HG03108 (cell line): ENCODE data around the gene PRSS23.
"Not testable (repeated sequence)": the region's sequence is repeated elsewhere in the genome, so short reads cannot be mapped to it uniquely, and the experiment has no call there.

Experiments used
- ATAC-seq: cut with Tn5 transposase; IDR thresholded peaks from one replicate; pipeline ENCODE4 v1.9.1; 2021; ENCODE audit warnings: moderate library complexity; ENCODE audit not compliant: unreplicated experiment

Gene PRSS23

DNA sequence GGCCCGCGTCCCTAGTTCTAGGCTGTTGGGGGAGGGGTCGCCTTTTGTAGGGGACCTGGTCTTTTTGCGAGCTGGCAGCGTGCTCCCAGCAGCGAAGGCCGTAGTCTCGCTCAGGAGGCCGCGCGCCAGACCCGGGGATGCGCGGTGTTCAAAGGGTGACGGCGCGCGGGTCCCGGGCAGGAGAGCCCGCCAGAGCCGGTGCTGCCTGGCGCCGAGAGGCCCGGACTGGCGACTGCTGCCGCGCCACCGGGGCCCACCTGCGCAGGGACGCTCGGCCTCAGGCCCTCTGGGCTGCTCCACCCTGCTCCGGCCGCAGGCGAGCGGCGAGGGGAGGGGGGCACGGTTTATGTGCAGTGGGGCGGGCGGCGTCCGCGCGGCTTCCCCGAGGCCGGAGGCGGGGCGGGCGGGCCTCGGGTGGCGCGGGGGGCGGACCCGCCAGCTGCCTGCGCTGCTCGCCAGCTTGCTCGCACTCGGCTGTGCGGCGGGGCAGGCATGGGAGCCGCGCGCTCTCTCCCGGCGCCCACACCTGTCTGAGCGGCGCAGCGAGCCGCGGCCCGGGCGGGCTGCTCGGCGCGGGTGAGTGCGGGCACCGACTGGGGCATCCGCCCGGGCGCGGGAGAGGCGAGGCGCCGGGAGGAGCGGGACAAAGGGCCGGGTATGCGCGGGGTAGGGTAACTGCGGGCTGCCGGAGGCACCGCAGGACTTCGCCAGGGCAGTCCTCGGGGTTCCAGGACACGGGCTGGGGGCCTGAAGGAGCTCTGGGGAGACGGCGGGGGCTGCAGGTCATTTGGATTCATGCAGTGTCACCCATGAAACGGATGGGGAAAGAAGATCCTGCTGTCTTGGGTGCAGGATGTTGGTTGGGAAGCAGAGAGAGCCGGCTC is at the start of gene PRSS23:
PRSS23 (plus strand) TSS at position 467 of the 884 bp plus-strand sequence. CDS start 7,102 bp downstream, outside the sequence.
- no peak for ATAC-seq

DNA sequence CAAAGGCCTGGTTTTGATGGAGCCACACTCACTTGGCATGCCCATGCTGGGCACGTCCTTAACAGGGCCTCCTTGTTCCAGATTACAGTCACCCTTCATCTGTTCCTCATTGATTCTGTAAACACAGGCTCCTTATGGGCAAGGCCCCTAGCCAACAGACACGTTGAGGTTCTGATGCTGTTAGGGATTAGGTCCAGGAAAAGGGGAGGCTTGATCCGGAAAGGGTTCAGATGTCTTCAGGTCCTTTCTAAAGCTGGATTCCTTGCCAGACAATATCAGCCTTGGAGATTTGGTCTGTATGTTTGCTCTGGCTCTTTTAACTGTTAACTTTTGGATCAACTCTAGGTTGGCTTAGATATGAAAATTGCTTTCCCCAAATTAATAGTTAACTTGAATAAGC is 46.9 kb upstream of the PRSS23 start:
- ATAC-seq, result no peak

- ATAC-seq, result no peak
Measured at GRCh38 chr11:86755146-86755545, 45.2 kb upstream of the PRSS23 start.

DNA sequence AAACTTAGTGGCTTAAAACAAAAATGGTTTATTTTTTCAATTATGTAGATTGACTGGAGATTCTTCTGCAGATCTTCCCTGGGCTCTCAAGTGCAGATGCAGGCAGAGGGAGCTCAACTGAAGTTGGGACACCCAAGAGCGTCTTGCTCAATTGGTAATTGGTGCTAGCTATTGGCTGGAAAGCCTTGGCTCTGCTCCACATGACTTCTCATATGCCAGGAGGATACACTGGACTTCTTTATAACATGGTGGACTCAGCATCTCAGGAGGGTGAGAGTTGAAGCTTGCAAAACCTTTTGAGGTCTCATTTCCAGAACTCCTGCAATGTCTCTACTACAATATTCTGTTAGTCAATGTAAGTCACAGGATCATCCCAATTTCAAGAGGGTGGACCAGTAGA is 42.2 kb upstream of the PRSS23 start:
- no peak for ATAC-seq

- no peak for ATAC-seq
Measured at GRCh38 chr11:86760577-86760976, 39.8 kb upstream of the PRSS23 start.

GRCh38 chr11:86761978-86762377 is 38.4 kb upstream of the PRSS23 start:
- ATAC-seq, result no peak

DNA sequence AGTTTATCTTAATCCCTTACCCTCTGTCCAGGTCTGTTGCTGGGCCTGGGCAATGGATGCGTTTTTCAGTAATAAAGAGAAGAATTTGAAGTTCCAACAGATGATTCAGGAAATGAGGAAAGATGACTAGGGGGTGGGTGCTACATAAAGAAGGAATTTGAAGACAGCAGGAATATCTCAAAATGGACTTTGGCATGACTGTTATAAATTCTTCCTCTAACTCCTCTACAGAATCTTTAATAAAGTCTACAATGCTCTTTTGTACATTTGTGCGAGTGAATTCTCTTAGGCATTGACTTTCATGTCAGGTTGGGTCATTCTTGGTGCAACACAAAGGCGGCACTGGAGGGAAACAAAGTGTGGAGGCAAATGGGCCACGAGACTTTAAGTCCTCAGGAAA is 35.1 kb upstream of the PRSS23 start:
- no peak for ATAC-seq

GRCh38 chr11:86765878-86766277 is 34.5 kb upstream of the PRSS23 start:
- ATAC-seq, result no peak

DNA sequence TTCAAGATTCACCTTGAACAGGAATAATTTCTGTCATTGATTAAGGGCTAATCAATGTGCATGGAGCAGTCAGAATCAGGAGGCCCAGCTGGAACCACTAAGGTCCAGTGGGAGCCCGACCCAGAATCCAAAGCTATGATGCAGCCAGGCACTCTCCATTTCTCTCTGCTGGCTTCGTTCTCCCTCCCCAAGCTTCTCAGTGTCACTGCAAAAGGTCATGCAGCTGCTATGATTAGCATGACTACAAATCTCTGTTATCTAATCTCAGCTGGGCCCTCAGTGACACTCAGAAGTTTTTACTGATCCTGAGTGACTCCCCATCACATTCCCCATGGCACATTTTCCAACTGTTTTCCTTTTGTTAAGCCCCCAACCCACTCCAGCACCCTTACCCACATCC is 31.1 kb upstream of the PRSS23 start:
- no peak for ATAC-seq

DNA sequence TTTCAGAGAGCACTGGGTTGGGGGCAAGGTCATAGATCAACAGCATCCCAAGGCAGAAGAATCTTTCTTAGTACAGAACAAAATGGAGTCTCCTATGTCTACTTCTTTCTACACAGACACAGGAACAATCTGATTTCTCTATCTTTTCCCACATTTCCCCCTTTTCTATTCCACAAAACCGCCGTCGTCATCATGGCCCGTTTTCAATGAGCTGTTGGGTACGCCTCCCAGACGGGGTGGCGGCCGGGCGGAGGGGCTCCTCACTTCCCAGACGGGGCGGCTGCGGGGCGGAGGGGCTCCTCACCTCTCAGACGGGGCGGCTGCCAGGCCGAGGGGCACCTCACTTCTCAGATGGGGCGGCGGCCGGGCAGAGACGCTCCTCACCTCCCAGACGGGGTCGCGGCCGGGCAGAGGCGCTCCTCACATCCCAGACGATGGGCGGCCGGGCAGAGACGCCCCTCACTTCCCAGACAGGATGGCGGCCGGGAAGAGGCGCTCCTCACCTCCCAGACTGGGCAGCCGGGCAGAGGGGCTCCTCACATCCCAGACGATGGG is 29.8 kb upstream of the PRSS23 start:
- not testable (repeated sequence) for ATAC-seq

DNA sequence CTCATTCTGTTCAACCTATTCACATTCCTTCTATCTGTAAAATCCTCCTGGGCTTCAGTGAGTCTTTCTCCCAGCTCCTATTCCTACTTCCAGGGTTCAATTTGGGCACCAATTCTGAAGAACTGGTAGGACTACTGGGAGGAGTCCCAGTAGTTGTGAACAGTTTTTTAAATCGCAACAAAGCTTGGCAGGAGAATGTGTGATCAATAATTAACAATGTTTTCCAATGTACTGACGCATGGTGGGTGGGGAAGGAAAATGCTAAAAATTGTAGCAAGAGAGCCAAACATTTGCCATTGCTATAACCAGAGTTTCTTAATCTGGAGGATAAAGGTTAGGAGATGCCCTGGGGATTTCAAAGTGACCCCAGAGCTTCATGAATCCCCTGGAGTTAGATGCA is 27.3 kb upstream of the PRSS23 start:
- ATAC-seq, result no peak

DNA sequence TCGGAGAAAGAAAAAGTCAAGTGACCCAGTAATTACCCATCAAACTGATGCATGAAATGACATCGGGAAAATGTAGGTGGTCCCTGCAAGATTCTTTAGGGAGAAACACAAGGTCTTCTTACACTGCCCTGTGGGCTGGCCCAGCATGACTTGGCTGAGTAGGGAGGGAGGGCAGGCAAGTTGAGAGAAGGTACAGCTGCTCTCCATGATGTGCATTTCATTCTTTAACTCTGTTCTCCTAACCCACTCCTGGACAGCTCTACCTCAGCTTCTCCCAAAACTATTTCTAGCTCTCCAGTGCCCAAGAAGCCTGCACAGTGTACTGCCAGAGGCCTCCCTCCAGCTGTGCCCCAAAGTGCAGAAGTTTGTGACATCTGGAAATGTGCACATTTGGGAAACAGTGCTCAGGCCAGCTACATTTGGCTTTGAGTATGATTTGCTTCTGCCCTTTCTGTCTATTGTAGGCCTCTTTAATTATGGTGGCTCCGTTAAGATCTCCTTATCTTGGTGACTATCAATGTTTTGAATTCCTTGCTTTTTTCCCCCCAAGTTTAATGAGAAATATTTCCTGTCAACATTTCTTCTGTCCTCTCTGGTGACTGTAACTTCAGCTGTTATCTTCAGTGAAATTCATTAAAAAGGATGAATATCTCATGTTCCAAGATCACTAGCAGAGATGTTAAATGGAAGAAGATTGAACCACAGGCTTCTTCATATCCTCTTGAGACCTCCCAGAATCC is 26.7 kb upstream of the PRSS23 start:
- ATAC-seq, result no peak

DNA sequence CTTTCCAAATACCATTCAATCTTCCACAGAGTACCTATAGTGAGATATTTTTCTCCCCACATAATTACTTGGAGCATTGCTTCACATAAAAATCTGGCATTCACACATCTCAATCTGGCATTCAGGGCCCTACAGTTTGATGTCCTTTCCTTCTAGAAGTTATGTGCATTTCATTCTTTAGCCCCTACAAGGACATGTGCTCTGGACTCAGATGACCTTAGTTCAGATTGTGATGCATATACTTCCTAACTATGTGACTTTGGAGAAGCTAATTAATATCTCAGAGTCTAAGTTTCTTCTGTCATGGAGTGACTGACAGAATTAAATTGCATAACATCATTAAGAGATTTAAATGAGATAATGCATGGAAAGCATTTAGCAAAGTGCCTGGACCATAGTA is 25.9 kb upstream of the PRSS23 start:
- ATAC-seq, result no peak

DNA sequence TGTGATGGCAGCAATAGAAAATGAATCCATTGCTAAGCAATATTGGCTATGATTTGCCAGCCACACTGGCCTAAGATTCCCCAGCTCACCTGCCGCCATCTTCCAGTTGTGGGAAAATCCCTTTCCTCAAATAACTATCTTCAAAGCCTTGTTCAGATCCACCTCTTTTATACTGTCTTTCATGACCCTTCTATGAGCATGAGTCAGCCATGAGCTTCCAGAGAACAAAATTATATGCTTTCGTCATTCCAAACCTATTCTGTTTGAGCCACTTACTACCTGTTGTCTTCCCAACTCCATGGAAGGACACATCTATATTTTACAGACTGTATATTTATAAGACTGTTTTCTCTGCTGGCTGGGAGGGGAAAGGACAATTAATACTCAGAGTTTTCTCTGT is 25.0 kb upstream of the PRSS23 start:
- ATAC-seq, result no peak

DNA sequence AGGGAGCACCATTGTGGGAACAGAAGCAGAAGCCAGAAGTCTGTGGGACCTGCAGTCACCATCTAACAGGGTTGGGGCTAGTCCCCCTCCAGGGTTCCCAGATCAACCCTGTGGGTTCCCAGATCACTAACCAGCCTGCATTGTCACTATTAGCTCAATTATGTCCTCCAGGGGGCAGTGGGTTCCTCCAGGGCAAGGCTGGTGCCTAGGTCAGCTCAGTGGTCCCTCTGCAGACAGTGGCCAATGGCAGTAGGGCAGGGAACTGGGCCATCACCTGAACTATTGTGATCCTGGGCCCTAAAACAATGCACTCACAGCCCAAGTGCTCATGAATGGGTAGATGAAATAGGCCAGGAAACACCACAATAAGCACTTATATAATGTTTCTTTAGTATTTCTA is 18.8 kb upstream of the PRSS23 start:
- no peak for ATAC-seq

- ATAC-seq, result no peak
Measured at GRCh38 chr11:86782742-86783141, 17.6 kb upstream of the PRSS23 start.

DNA sequence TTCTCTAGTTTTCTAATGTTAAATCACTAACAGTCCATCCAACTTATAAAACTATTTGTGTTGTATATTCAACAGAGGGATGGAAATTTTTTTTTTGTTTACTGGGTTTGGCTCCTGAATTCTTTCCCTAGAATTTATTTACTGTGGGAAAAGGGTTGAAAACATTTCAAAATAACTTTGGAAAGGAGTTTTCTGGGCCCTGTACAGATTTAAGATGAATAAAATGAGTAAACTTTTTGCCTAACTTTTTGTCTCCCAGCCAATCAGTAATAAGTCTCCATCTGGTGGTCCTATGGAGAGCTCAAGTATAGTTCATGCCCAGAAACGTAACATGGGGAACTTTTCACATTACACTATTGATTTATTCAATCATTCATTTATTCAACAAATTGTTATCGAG is 16.7 kb upstream of the PRSS23 start:
- ATAC-seq, result no peak

DNA sequence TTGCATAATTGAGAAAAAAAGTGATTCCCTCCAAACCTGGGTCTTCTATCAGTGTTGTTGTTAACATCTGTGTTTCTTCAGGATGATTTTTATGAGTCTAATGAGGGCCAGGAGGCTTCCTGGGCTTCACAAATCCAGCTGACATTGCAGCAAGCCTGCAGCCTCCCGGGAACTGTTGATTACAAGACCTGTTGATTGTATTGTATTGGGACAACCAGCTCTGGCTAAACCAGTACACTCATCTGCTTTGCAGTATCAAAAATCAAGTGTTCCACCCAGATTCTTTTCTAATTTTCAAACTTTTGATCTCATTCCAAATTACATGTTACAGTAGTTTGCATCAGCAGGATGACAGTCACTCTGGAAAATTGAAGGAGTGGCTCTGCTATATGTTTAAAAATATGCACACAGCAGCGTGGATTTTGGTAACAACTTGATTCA is 16.1 kb upstream of the PRSS23 start:
- ATAC-seq, result no peak

DNA sequence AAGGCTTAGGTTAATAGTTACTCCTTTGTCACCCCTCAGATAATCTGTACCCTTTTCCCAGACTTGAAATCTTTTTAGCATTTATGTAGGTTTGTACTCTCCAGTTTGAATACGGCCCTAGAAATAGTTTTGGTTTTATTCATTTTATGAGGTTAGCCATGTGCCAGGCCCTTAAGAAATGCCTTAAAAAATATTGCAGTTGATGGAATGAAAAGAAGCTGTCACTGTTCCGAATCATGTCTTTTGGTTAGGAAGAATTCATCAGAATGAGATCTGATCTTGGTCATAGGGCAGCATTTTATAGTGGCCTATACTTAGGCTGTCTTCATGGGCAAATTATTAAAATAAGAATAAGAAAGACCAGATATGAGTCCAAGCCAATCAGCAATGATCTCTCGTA is 14.8 kb upstream of the PRSS23 start:
- no peak for ATAC-seq

DNA sequence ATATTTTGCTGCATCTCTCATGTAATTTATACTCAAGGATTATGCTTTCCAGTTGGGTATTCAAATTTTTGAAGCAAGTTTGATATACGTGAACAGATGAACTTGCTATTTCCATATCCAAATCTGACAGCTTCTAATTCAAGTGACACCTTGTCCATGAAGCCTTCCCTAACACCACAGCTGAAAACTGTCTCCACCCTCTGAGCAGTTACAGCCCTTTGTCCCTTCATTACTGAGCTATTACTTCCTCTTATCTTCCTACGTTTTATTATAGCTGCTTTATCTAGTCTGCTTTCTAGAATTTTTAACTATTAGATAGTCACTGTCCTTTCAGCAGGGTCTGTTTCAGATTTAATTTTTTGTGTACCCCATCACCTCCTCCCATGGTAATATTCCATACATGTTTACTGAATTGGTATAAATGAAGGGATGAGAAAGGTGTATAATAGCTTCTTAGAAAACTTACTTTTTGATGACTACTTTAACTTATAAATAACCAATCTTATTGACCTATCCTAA is 13.3 kb upstream of the PRSS23 start:
- no peak for ATAC-seq

GRCh38 chr11:86787656-86788055 is 12.7 kb upstream of the PRSS23 start:
- no peak for ATAC-seq
